ENCODE data around the gene RABEP1.

GRCh38 chr17:5264893-5265292 lies 17.2 kb upstream of the RABEP1 start:
- TF ChIP-seq CTCF (IDR thresholded peaks at IDR 0.05; ENCODE audit: insufficient read depth, low read length) (no peak), POLR2AphosphoS5 (IDR thresholded peaks at IDR 0.05; ENCODE audit: low read depth) (no peak), GABPA (IDR thresholded peaks at IDR 0.05; ENCODE audit: low read depth) (no peak)

Data from HL-60 (cell line).